ENCODE results near the gene CCDC43. TPM values are rescaled to one million over a fixed set of nuclear protein-coding genes. Genes with fewer than 3 reads are reported as not detected.
A peak's percentile ranks its signal among the peaks of the same experiment; 100 is the strongest.
"Not testable (repeated sequence)": the region's sequence is repeated elsewhere in the genome, so short reads cannot be mapped to it uniquely, and the experiment has no call there.

The CCDC43 gene
- total RNA-seq, 2 donors from 2014 or later = 22.7 to 25.2 TPM

DNA sequence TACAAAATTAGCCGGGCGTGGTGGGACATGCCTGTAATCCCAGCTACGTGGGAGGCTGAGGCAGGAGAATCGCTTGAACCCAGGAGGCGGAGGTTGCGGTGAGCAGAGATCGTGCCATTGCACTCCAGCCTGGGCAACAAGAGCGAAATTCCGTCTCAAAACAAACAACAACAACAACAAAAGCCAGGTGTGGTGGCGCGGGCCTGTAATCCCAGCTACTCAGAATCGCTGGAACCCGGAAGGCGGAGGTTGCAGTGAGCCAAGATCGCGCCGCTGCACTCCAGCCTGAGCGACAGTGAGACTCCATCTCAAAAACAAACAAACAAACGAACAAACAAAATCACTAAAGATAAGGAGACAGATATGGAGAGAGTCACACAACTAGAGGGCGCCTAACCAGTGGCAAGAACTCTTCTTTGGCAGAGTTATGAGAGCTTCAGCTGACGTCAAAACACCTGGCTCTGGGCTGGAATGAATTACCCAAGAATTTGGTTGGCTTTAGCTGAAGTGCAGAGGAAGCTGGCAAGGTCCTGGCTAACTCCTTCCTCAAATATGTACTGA, 1.2 kb upstream of the CCDC43 start:
- Mint-ChIP-seq H3K4me1 (ENCODE audit: low read depth) (peaks cover 40% of the 10 kb centered on the region), H3K4me3 (peak overlapping the region; percentile 95 to 99), H3K27ac (peak overlapping the region; percentile 76)
- not testable (repeated sequence) for H3K27me3 Mint-ChIP-seq (ENCODE audit: low read depth); H3K36me3 Mint-ChIP-seq (ENCODE audit: insufficient read depth in 2 of 2); H3K9me3 Mint-ChIP-seq; ATAC-seq (replicated peaks in 1 of 2)
- peak in 1 of 2 donors; percentile 19 for DNase-seq

DNA sequence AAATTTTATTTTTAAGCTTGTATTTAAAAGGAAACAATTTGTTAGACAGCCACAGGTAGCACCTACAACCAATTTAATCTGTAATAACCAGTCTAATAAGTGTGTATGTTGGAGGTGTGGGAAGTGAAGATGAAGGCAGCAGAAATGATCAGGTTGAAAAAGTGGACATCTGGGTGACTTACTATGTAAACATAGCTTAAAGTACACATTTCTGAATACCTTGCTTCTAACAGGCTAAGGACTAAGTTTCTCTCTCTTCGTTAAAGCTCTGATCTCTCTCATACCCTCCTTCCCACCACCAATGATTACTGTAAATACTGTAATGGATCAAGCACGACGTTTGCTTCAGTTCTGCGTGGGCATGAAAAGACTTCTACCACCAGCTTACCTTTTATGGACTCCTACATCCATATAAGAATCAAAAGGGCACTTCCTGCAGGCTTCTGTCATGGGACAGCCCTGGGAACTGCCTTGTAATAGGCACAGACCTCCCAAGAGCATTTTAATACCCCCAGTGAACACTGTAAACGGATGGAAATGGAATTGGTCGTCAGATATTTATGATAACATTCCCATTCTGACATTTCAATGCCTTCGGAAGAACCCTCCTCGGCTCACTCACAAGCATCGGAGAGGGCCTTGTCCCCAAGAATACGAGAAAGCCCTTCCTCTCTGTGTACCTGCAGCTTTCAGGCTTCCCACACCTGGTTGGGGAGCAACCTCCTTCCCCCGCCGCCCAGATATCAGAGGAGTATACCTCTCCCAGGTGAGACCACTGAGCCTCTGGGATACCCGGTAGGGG, 700 bp downstream of the CCDC43 start:
- Mint-ChIP-seq H3K9me3 (no peaks in the 10 kb centered on the region), H3K4me3 (peak overlapping the region; percentile 95 to 99), H3K36me3 (ENCODE audit: insufficient read depth in 2 of 2) (peaks cover 2 to 3% of the 10 kb centered on the region in 2 donors), H3K27ac (peak overlapping the region; percentile 97), H3K27me3 (ENCODE audit: low read depth) (no peaks in the 10 kb centered on the region), H3K4me1 (ENCODE audit: low read depth) (peaks cover 50% of the 10 kb centered on the region)
- peak in 1 of 2 donors; percentile 6 for ATAC-seq (replicated peaks in 1 of 2)
- DNase-seq = no peak

DNA sequence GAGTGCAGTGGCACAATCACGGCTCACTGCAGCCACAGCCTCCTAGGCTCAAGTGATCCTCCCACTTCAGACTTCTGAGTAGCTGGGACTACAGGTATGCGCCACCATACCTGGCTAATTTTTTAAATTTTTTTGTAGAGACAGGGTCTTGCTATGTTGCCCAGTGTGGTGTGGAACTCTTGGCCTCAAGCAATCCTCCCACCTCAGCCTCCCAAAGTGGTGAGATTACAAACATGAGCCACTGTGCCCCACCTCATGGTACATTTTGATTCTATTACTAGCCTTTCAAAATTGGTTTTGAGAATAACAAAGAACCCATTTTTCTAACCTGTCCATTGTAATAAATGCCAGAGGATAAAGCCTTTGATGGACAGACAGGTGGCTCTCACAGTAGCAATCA, 1.4 kb downstream of the CCDC43 start:
- Mint-ChIP-seq H3K36me3 (ENCODE audit: insufficient read depth in 2 of 2) (peaks cover 5% of the 10 kb centered on the region in 2 donors), H3K27ac (peak overlapping the region; percentile 97), H3K4me1 (ENCODE audit: low read depth) (peaks cover 57% of the 10 kb centered on the region), H3K4me3 (peak overlapping the region; percentile 95 to 99), H3K9me3 (no peaks in the 10 kb centered on the region), H3K27me3 (ENCODE audit: low read depth) (no peaks in the 10 kb centered on the region)
- ATAC-seq (replicated peaks in 1 of 2) (no peak), DNase-seq (no peak)

DNA sequence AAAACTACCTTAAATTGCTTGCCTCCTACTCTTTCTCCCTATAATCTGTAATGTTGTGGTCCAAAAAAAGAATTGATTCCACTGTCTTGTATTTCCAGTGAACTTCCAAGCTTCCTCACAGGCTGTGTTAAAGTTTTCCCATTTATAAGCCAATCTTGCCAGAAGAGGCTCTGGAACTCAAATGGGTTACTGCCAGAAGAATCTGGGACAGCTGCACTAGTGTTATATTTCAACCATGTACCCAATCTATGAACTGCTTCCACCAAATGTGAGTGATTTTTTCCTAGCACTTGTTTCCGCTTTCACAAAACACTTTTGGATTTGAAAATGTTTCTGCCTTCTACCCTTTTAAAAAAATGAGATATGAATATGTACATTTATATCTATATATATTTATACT, 1.8 kb downstream of the CCDC43 start:
- Mint-ChIP-seq H3K9me3 (no peaks in the 10 kb centered on the region), H3K4me1 (ENCODE audit: low read depth) (peaks cover 59% of the 10 kb centered on the region), H3K4me3 (no peak overlapping the region), H3K27ac (no peak overlapping the region), H3K36me3 (ENCODE audit: insufficient read depth in 2 of 2) (peaks cover 5% of the 10 kb centered on the region in 2 donors), H3K27me3 (ENCODE audit: low read depth) (no peaks in the 10 kb centered on the region)
- ATAC-seq (replicated peaks in 1 of 2) = no peak
- no peak for DNase-seq

DNA sequence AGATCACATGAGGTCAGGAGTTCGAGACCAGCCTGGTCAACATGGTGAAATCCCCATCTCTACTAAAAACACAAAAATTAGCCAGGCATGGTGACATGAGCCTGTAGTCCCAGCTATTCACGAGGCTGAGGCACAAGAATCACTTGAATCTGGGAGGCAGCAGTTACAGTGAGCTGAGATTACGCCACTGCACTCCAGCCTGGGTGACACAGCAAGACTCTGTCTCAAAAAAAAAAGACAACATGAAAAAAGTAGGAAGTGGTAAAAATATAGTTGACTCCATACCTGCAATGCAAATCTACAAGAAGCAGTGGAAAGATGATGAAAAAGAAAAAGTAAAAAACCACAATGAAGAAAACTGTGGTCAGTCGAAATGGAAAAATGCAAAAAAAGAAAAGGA, 6.3 kb downstream of the CCDC43 start:
- peaks cover 5 to 11% of the 10 kb centered on the region in 2 donors for H3K36me3 Mint-ChIP-seq (ENCODE audit: insufficient read depth in 2 of 2)
- not testable (repeated sequence) for ATAC-seq (replicated peaks in 1 of 2); DNase-seq

DNA sequence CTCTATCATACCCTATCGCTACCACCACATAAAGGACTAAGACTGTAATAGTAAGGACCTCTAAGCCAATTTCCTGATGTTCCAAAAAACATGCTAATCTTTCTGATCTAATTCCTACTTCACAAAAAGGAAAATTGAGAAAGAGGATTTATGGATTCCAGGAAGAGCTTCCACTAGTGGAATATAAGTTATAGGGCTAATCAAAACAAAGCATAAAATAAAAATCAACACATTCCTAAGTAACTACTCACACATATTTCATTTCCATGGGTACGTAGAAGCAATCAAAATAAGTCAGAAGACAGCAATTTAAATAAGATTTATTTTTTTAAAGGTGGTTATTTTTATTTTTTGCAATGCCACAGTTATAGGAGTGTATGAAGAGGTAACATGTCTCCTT, 12.4 kb downstream of the CCDC43 start:
- Mint-ChIP-seq H3K36me3 (ENCODE audit: insufficient read depth in 2 of 2) (peaks cover 2 to 13% of the 10 kb centered on the region in 2 donors), H3K9me3 (no peaks in the 10 kb centered on the region), H3K4me1 (ENCODE audit: low read depth) (no peaks in the 10 kb centered on the region), H3K27ac (no peak overlapping the region), H3K27me3 (ENCODE audit: low read depth) (no peaks in the 10 kb centered on the region), H3K4me3 (no peak overlapping the region)
- DNase-seq (no peak), ATAC-seq (replicated peaks in 1 of 2) (no peak)

More for the DNA sequence above, 6.3 kb downstream of the CCDC43 start:
- H3K27me3 Mint-ChIP-seq (ENCODE audit: low read depth); H3K9me3 Mint-ChIP-seq: not testable (repeated sequence)
- Mint-ChIP-seq H3K4me3 (peak overlapping the region in 1 of 2 donors; percentile 23), H3K27ac (peak overlapping the region; percentile 81), H3K4me1 (ENCODE audit: low read depth) (peaks cover 33% of the 10 kb centered on the region)

DNA sequence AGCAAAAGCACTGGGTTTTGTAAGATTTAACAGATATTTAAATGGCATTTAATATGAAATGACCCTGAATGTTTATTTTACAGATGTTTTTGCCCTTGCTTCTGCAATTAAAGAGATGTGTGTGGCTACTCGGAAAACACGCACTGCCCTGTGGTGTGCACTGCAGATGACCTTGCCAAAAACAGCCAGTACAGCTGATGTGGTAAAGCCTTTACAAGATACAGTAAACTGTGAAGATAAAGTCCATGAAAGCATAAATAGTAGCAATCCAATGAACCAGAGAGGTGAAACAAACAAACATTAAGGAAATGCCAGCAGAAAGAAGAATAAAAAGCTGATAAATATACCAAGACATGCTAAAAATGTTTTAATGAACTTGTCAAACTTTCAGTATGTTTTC, 15.7 kb downstream of the CCDC43 start:
- Mint-ChIP-seq H3K27ac (no peak overlapping the region), H3K27me3 (ENCODE audit: low read depth) (no peaks in the 10 kb centered on the region), H3K36me3 (ENCODE audit: insufficient read depth in 2 of 2) (peaks cover 2 to 5% of the 10 kb centered on the region in 2 donors), H3K4me3 (no peak overlapping the region), H3K4me1 (ENCODE audit: low read depth) (no peaks in the 10 kb centered on the region), H3K9me3 (no peaks in the 10 kb centered on the region)
- ATAC-seq (replicated peaks in 1 of 2) = no peak
- DNase-seq = no peak

DNA sequence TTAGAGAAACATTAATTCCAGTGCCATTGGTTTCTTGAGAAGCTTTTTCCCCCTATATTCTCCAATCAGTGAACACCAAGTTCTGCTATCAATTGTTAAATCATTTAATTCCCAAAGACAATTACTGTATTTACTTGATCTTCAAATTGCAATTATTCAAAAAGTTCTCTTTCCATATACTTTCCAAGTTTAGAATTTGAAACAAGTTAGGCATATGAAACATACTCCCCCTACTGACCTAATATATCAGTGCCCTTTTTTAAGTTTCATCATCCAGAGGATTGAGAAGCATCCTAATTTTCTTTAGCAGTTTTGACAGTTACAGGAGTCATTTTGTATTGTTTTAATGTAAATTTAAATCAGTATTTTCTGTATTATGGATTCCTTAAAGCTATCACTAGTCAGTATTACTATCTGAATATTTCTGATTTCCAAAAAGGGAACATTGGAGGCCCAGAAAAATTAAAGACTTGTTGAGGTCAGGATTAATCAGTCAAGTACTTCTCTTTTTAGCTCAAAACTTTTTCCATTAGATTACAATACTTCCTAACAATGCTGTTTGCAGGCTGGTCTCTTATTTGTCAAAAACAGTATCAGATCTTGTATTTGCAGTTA, 17.0 kb downstream of the CCDC43 start:
- Mint-ChIP-seq H3K4me3 (no peak overlapping the region), H3K4me1 (ENCODE audit: low read depth) (no peaks in the 10 kb centered on the region), H3K27ac (peak overlapping the region; percentile 65), H3K9me3 (no peaks in the 10 kb centered on the region), H3K36me3 (ENCODE audit: insufficient read depth in 2 of 2) (no peaks in the 10 kb centered on the region), H3K27me3 (ENCODE audit: low read depth) (no peaks in the 10 kb centered on the region)
- ATAC-seq (replicated peaks in 1 of 2) (no peak), DNase-seq (no peak)

DNA sequence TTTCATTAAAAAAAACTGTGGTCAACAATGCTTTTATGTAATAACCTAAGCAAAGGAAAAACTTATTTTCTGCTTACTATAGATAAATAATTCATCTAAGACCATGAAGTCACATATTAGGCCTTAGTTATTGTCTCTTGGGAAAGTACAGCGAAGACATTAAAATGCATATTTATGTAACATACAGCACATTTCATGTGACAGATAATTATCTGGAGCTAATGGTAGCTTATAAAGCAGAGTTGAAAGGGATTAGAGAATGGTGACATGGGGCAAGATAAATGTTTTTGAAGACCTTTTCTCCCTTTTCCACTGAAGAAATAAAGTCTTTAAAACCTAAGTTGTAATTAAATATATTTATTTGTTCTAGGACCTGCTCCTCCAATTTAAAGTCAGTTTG, 23.6 kb downstream of the CCDC43 start:
- H3K9me3 Mint-ChIP-seq = no peaks in the 10 kb centered on the region
- DNase-seq (no peak), ATAC-seq (replicated peaks in 1 of 2) (no peak)
- no peak overlapping the region for H3K27ac Mint-ChIP-seq
- H3K4me3 Mint-ChIP-seq = no peak overlapping the region
- H3K4me1 Mint-ChIP-seq (ENCODE audit: low read depth) = no peaks in the 10 kb centered on the region
- H3K27me3 Mint-ChIP-seq (ENCODE audit: low read depth) = no peaks in the 10 kb centered on the region
- H3K36me3 Mint-ChIP-seq (ENCODE audit: insufficient read depth in 2 of 2) = no peaks in the 10 kb centered on the region

DNA sequence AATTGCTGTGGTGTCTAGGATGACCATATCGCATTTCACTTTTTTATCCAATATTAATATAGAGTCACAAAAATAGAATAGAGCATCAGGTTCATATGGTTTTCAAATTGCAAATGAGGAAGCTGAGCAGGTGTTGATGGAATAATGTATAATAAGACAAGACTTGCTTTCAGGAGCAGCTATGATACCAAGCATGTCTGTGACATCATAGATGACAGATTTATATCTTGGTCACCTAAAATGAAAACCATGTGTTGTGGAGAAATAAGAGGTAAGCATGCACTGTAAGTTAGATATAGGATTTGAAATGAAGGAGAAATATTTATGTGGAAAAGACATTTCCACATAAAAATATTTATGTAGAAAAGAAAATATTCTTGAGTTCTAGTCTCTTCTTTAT, 24.7 kb downstream of the CCDC43 start:
- Mint-ChIP-seq H3K36me3 (ENCODE audit: insufficient read depth in 2 of 2) (no peaks in the 10 kb centered on the region), H3K27ac (no peak overlapping the region), H3K4me3 (no peak overlapping the region), H3K9me3 (no peaks in the 10 kb centered on the region), H3K27me3 (ENCODE audit: low read depth) (no peaks in the 10 kb centered on the region), H3K4me1 (ENCODE audit: low read depth) (no peaks in the 10 kb centered on the region)
- DNase-seq = no peak
- no peak for ATAC-seq (replicated peaks in 1 of 2)

DNA sequence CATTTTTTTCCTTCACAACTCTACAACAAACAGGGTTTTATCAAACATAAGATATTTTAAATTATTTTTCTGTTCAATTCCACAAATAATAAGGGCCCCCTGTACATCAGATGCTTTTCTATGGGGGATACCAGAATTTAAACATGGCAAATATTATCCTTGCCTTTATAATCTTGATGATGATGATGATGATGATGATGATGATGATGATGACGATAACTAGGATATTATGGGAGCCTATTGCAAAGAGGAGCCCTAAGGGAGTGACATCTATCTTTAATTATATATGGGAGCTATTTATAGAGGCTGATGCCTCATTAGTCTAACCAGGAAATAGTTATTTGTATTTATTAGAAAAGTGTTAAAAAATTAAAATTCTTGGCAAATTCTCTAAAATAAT, 26.5 kb downstream of the CCDC43 start:
- H3K9me3 Mint-ChIP-seq = no peaks in the 10 kb centered on the region
- H3K36me3 Mint-ChIP-seq (ENCODE audit: insufficient read depth in 2 of 2) = no peaks in the 10 kb centered on the region
- ATAC-seq (replicated peaks in 1 of 2) (no peak), DNase-seq (no peak)
- H3K4me3 Mint-ChIP-seq = no peak overlapping the region
- no peak overlapping the region for H3K27ac Mint-ChIP-seq
- H3K4me1 Mint-ChIP-seq (ENCODE audit: low read depth) = no peaks in the 10 kb centered on the region
- no peaks in the 10 kb centered on the region for H3K27me3 Mint-ChIP-seq (ENCODE audit: low read depth)

DNA sequence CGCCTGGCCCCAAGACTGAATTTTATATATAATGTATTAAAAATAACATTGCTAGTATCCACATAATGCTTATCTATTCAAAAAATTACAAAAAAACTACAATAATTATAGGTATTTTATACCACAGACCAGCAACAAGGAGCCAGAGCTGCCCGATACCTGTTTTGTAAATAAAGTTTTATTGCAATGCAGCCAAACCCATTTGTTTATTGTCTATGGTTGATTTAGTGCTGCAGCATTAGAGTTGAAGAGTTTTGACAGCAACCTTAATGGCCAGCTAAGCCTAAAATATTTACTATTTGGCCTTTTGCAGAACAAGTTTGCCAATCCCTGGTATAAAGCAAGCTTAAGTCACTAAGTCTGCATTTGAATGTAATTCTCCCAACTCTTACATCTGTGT, 27.7 kb downstream of the CCDC43 start:
- Mint-ChIP-seq H3K9me3 (no peaks in the 10 kb centered on the region), H3K4me3 (no peak overlapping the region), H3K36me3 (ENCODE audit: insufficient read depth in 2 of 2) (no peaks in the 10 kb centered on the region), H3K27me3 (ENCODE audit: low read depth) (peaks cover 11% of the 10 kb centered on the region), H3K27ac (no peak overlapping the region), H3K4me1 (ENCODE audit: low read depth) (no peaks in the 10 kb centered on the region)
- DNase-seq (no peak), ATAC-seq (replicated peaks in 1 of 2) (no peak)

DNA sequence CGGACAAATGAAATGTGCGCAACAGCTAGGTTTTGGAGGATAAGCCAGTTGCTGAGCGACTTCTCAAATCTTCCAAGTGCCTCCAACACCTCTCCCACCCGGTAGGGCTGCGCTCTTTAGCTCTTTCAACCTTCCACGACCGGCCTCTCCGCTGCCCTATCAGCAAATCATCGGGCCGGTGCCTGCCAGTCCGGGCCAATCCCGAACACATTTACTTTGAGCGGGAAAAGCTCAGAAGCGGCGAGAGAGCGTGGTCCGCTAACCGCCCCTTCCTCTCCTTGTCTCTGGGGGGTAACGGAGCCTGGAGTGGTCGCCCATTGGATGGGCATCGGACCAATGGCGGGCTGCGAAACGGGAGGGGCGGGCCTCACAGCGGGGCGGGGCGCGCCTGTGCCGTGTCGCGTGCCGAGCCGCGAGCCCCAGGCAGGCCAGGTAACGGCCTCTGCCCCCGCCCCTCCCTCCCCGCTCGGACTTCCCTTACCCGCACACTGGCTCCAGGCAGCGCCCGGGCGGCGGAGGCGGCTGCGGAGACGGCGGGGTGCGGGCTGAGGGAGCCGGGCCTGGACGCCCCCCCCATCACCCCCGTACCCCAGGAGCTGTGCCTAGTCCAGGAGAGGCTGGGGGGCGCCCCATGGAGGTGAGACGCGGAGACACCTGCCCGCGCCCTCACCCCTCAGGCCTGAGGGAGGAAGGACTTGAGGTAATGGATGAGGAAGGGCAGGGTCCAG, 33.4 kb downstream of the CCDC43 start, which contains the start of gene MEIOC:
TSS of gene MEIOC (plus strand) at position 486 of the 728 bp plus-strand sequence. CDS start at position 632, 146 bp downstream.
- Mint-ChIP-seq H3K4me1 (ENCODE audit: low read depth) (peaks cover 5% of the 10 kb centered on the region), H3K4me3 (peak within 1 kb of the TSS; percentile 85), H3K36me3 (ENCODE audit: insufficient read depth in 2 of 2) (peaks cover 0 to 2% of the 10 kb centered on the region in 2 donors), H3K9me3 (no peaks in the 10 kb centered on the region), H3K27me3 (ENCODE audit: low read depth) (peaks cover 33% of the 10 kb centered on the region), H3K27ac (no peak within 1 kb of the TSS)
- peak; percentile 43 to 62 for DNase-seq
- peak; percentile 94 to 96 for ATAC-seq (replicated peaks in 1 of 2)
